ENCODE results near the gene MYPOP. TPM values are rescaled to one million over a fixed set of nuclear protein-coding genes. Genes with fewer than 3 reads are reported as not detected.

The MYPOP gene
- total RNA-seq, 1 experiment from 2014 or later, result 11.1 TPM

DNA sequence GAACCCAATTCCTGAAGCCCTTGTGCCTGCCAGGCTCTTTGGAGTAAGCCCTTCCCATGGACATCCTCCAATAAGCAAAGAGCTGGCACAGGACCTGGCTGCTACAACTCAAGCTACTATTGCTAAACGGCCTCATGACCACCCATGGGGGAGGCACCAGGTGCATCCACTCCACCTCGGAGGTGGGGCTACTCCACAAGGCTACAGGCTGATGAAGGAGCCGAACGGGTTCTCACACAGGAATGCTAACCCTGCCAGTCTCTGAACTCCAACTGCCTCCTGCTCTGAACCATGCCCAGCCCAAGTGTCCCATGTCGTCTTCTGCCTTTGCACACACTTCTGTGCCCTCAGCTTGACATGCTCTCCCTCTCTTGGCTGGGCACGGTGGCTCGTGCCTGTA lies 49.4 kb downstream of the MYPOP start:
- BruUV-seq (replicated peaks), result no TSS peak
- TF ChIP-seq, protein P1, sequence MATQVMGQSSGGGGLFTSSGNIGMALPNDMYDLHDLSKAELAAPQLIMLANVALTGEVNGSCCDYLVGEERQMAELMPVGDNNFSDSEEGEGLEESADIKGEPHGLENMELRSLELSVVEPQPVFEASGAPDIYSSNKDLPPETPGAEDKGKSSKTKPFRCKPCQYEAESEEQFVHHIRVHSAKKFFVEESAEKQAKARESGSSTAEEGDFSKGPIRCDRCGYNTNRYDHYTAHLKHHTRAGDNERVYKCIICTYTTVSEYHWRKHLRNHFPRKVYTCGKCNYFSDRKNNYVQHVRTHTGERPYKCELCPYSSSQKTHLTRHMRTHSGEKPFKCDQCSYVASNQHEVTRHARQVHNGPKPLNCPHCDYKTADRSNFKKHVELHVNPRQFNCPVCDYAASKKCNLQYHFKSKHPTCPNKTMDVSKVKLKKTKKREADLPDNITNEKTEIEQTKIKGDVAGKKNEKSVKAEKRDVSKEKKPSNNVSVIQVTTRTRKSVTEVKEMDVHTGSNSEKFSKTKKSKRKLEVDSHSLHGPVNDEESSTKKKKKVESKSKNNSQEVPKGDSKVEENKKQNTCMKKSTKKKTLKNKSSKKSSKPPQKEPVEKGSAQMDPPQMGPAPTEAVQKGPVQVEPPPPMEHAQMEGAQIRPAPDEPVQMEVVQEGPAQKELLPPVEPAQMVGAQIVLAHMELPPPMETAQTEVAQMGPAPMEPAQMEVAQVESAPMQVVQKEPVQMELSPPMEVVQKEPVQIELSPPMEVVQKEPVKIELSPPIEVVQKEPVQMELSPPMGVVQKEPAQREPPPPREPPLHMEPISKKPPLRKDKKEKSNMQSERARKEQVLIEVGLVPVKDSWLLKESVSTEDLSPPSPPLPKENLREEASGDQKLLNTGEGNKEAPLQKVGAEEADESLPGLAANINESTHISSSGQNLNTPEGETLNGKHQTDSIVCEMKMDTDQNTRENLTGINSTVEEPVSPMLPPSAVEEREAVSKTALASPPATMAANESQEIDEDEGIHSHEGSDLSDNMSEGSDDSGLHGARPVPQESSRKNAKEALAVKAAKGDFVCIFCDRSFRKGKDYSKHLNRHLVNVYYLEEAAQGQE (IDR thresholded peaks at IDR 0.05; ENCODE audit: insufficient read depth in 1 of 2, low read depth in 2 of 2, low read length in 1 of 2), result no peak
- TF ChIP-seq POLR2AphosphoS5 (IDR thresholded peaks at IDR 0.05; ENCODE audit: low read depth, low read length) (no peak), CTCF (IDR thresholded peaks at IDR 0.05) (no peak), SIN3A (IDR thresholded peaks at IDR 0.05; ENCODE audit: borderline replicate concordance, insufficient read depth, low read depth, low read length) (no peak), TCF7L2 (IDR thresholded peaks at IDR 0.05; ENCODE audit: low read depth, low read length) (no peak)
- no peaks in the 10 kb centered on the region for H3K4me1 ChIP-seq (ENCODE audit: control insufficient read depth, insufficient read depth, low read length)
- H3K9me3 ChIP-seq (ENCODE audit: control insufficient read depth, insufficient read depth, low read depth, low read length), result no peaks in the 10 kb centered on the region
- H3K4me3 ChIP-seq (ENCODE audit: low read depth in 2 of 2, low read length in 2 of 2), result no peak overlapping the region
- no peak overlapping the region for H3K27ac ChIP-seq (ENCODE audit: low read length)
- ChIA-PET POLR2A (no interaction called here), CTCF (no interaction called here)
- peaks cover 7% of the 10 kb centered on the region for H3K36me3 ChIP-seq (ENCODE audit: control insufficient read depth, insufficient read depth, low read length)
- DNase-seq (ENCODE audit: low read depth, low spot score) (no peak), ATAC-seq (no peak)
- no peaks in the 10 kb centered on the region for H3K27me3 ChIP-seq (ENCODE audit: control insufficient read depth, insufficient read depth, low read length)
- intact Hi-C loops (cut with micrococcal nuclease; ENCODE audit: unreplicated experiment) (no loop called here), in situ Hi-C loops (cut with HindIII; ENCODE audit: low pct_unique_long_range_greater_than_20kb, low sequenced_read_pairs) (no loop called here)

- POLR2A ChIA-PET, result no interaction called here
- intact Hi-C loops (cut with micrococcal nuclease; ENCODE audit: unreplicated experiment), result no loop called here
- no TSS peak for BruUV-seq (replicated peaks)
- Histone ChIP-seq H3K4me1 (ENCODE audit: control insufficient read depth, insufficient read depth, low read length) (no peaks in the 10 kb centered on the region), H3K27me3 (ENCODE audit: control insufficient read depth, insufficient read depth, low read length) (no peaks in the 10 kb centered on the region), H3K27ac (ENCODE audit: low read length) (no peak overlapping the region), H3K36me3 (ENCODE audit: control insufficient read depth, insufficient read depth, low read length) (peaks cover 9% of the 10 kb centered on the region), H3K9me3 (ENCODE audit: control insufficient read depth, insufficient read depth, low read depth, low read length) (no peaks in the 10 kb centered on the region), H3K4me3 (ENCODE audit: low read depth in 2 of 2, low read length in 2 of 2) (no peak overlapping the region)
- ATAC-seq (no peak), DNase-seq (ENCODE audit: low read depth, low spot score) (no peak)
- in situ Hi-C loops (cut with HindIII; ENCODE audit: low pct_unique_long_range_greater_than_20kb, low sequenced_read_pairs), result no loop called here
- TF ChIP-seq, protein P1 (IDR thresholded peaks at IDR 0.05; ENCODE audit: insufficient read depth in 1 of 2, low read depth in 2 of 2, low read length in 1 of 2), result no peak
- TF ChIP-seq TCF7L2 (IDR thresholded peaks at IDR 0.05; ENCODE audit: low read depth, low read length) (no peak), POLR2AphosphoS5 (IDR thresholded peaks at IDR 0.05; ENCODE audit: low read depth, low read length) (no peak), SIN3A (IDR thresholded peaks at IDR 0.05; ENCODE audit: borderline replicate concordance, insufficient read depth, low read depth, low read length) (no peak)
- CTCF ChIA-PET, result no interaction called here
These were observed 50.2 kb downstream of the MYPOP start for GRCh38 chr19:45852145-45852750.

All from Panc1 (cell line).